Aorta (tissue), 5 donors: ENCODE results near the gene PMEL. TPM values are rescaled to one million over a fixed set of nuclear protein-coding genes. Genes with fewer than 3 reads are reported as not detected.

Source experiments
- ATAC-seq: fragments of 200-7000 bp; cut with Tn5 transposase; one replicate; pipeline ENCODE4 v1.9.1; 2022; ENCODE audit warnings: moderate library complexity; ENCODE audit not compliant: low FRiP score
- DNase-seq, 2 donors: peaks; one replicate each; pipeline ENCODE4 v3.0.0-alpha.2; 2020
- H3K27ac ChIP-seq, 2 donors: one replicate each; pipeline ENCODE4 v1.5.1; 2013; ENCODE audit warnings: low read length in 2 of 2, mild to moderate bottlenecking in 2 of 2, moderate library complexity in 2 of 2, control low read depth in 1 of 2, inconsistent platforms in 1 of 2, low read depth in 1 of 2
- H3K27me3 ChIP-seq, 2 donors: one replicate each; pipeline ENCODE4 v1.6.1; 2013; ENCODE audit warnings: control low read depth in 1 of 2, low read length in 1 of 2, mild to moderate bottlenecking in 1 of 2, moderate library complexity in 1 of 2; ENCODE audit not compliant: insufficient read depth in 2 of 2, control insufficient read depth in 1 of 2
- H3K36me3 ChIP-seq, 2 donors: one replicate each; pipeline ENCODE4 v1.6.1; 2013; ENCODE audit warnings: control low read depth in 1 of 2, low read length in 1 of 2, mild to moderate bottlenecking in 1 of 2; ENCODE audit not compliant: insufficient read depth in 2 of 2, control insufficient read depth in 1 of 2
- H3K4me1 ChIP-seq, 2 donors: one replicate each; pipeline ENCODE4 v1.6.1; 2013; ENCODE audit warnings: low read length in 2 of 2, control low read depth in 1 of 2, mild to moderate bottlenecking in 1 of 2, moderate library complexity in 1 of 2; ENCODE audit not compliant: insufficient read depth in 2 of 2, control insufficient read depth in 1 of 2
- H3K4me3 ChIP-seq, 2 donors: one replicate each; pipeline ENCODE4 v1.5.1; 2013; ENCODE audit warnings: low read length in 2 of 2, control low read depth in 1 of 2, mild to moderate bottlenecking in 1 of 2
- H3K9me3 ChIP-seq: one replicate; pipeline ENCODE4 v1.6.1; 2013; ENCODE audit warnings: mild to moderate bottlenecking, low read length; ENCODE audit not compliant: control insufficient read depth
- WGBS, 2 donors: extraction: QIAGEN DNeasy Blood & Tissue Kit; methylation state at CpG; one replicate each; pipeline ENCODE4 v1.1.7; 2013; 5-methylcytosine and 5-hydroxymethylcytosine counted together
- intact Hi-C, 2 donors: fragments of 100-400 bp; cut with DNase I; formaldehyde crosslinking; loops; one replicate each; pipeline versions ENCODE4 v1.14.2 to v1.15.0; 2022
- polyA plus RNA-seq, 2 donors: library from polyadenylated mRNA; stranded (reverse); fragments of 200-250 nt; gene quantifications; one replicate each; pipeline ENCODE4 v1.2.3, GENCODE V29; 2013
- total RNA-seq, 2 donors: library from RNA; stranded (reverse); fragmentation: NEBNext Ultra II Directional; extraction: Animal tissue kit (Norgen Biotek cat#: 25700); gene quantifications; one replicate each; pipeline ENCODE4 v1.2.1, GENCODE V29; 2021
- donor health status: healthy with polysubstance abuse.
- donor health status: Bipolar disorder and iron deficiency.
- donor health status: DM: no; HTN: no; CAD: no.
- donor health status: DM: no; HTN: no; CAD: no.
- donor health status: DM: yes; HTN: yes; CAD: no.

The PMEL gene
- total and polyA plus RNA-seq, 4 donors = 0.64 to 2.9 (median 1.5) TPM

- no peaks in the 10 kb centered on the region for H3K9me3 ChIP-seq
- H3K27me3 ChIP-seq = no peaks in the 10 kb centered on the region
- no peak for DNase-seq
- H3K27ac ChIP-seq = peak overlapping the region; percentile 33 to 67
- 38 to 39% methylated on average over 8 of the region's 8 CpGs for WGBS, 2 donors
- no peak for ATAC-seq
- H3K4me3 ChIP-seq = no peak overlapping the region
- H3K4me1 ChIP-seq = peaks cover 0 to 2% of the 10 kb centered on the region in 2 donors
- intact Hi-C loops = no loop called here
- peaks cover 0 to 3% of the 10 kb centered on the region in 2 donors for H3K36me3 ChIP-seq
These were observed 56.9 kb downstream of the PMEL start for GRCh38 chr12:55908726-55909512.

- WGBS, 2 donors = 42 to 55% methylated on average over 1 of the region's 1 CpG
- H3K27me3 ChIP-seq = no peaks in the 10 kb centered on the region
- no peak overlapping the region for H3K27ac ChIP-seq
- intact Hi-C loops = no loop called here
- peaks cover 0 to 5% of the 10 kb centered on the region in 2 donors for H3K36me3 ChIP-seq
- DNase-seq (no peak), ATAC-seq (no peak)
- peaks cover 0 to 2% of the 10 kb centered on the region in 2 donors for H3K4me1 ChIP-seq
- H3K9me3 ChIP-seq = no peaks in the 10 kb centered on the region
- H3K4me3 ChIP-seq = no peak overlapping the region
These were observed 59.8 kb downstream of the PMEL start for GRCh38 chr12:55906056-55906455.

Other genes starting within 250 kb of the PMEL start
- 100 to 1,000 TPM in 1 of 2 donors, 10 to 100 TPM in 1; 87.3 to 115 TPM for gene BLOC1S1, start 250.0 kb downstream of the PMEL start, total RNA-seq
- gene BLOC1S1, start 250.0 kb downstream of the PMEL start, polyA plus RNA-seq = 100 to 1,000 TPM; 248 to 351 TPM
- 10 to 100 TPM; 21.9 to 51.1 TPM for gene RDH5, start 245.6 kb downstream of the PMEL start, total RNA-seq
- gene RDH5, start 245.6 kb downstream of the PMEL start, polyA plus RNA-seq = 10 to 100 TPM; 16.7 to 49.4 TPM
- gene CD63, start 237.0 kb downstream of the PMEL start, total RNA-seq = 1,000 to 10,000 TPM; 1,107 to 1,135 TPM
- 1,000 to 10,000 TPM; 1,323 to 1,532 TPM for gene CD63, start 237.0 kb downstream of the PMEL start, polyA plus RNA-seq
- 1 to 10 TPM; 6.6 to 9.4 TPM for gene GDF11, start 222.9 kb downstream of the PMEL start, total RNA-seq
- gene GDF11, start 222.9 kb downstream of the PMEL start, polyA plus RNA-seq = 1 to 10 TPM; 3.0 to 4.2 TPM
- gene SARNP, start 148.3 kb downstream of the PMEL start, total RNA-seq = 10 to 100 TPM; 48.3 to 51.8 TPM
- gene SARNP, start 148.3 kb downstream of the PMEL start, polyA plus RNA-seq = 100 to 1,000 TPM in 1 of 2 donors, 10 to 100 TPM in 1; 88.9 to 123 TPM
- 10 to 100 TPM; 23.6 to 34.6 TPM for gene ORMDL2, start 148.0 kb downstream of the PMEL start, total RNA-seq
- gene ORMDL2, start 148.0 kb downstream of the PMEL start, polyA plus RNA-seq = 10 to 100 TPM; 32.5 to 37.4 TPM
- 10 to 100 TPM; 22.6 to 24.6 TPM for gene DNAJC14, start 136.5 kb downstream of the PMEL start, total RNA-seq
- gene DNAJC14, start 136.5 kb downstream of the PMEL start, polyA plus RNA-seq = 10 to 100 TPM; 11.9 to 12.3 TPM
- gene MMP19, start 123.1 kb downstream of the PMEL start, total RNA-seq = 100 to 1,000 TPM in 1 of 2 donors, 10 to 100 TPM in 1; 26.4 to 144 TPM
- 10 to 100 TPM in 1 of 2 donors, 1 to 10 TPM in 1; 8.9 to 94.4 TPM for gene MMP19, start 123.1 kb downstream of the PMEL start, polyA plus RNA-seq
- gene PYM1, start 38.1 kb downstream of the PMEL start, total RNA-seq = 10 to 100 TPM; 21.9 to 23.5 TPM
- 10 to 100 TPM; 28.9 to 40.2 TPM for gene PYM1, start 38.1 kb downstream of the PMEL start, polyA plus RNA-seq
- gene DGKA, start 34.9 kb downstream of the PMEL start, total RNA-seq = 10 to 100 TPM; 74.1 to 86.5 TPM
- 10 to 100 TPM; 41.4 to 85.6 TPM for gene DGKA, start 34.9 kb downstream of the PMEL start, polyA plus RNA-seq
- 10 to 100 TPM; 29.8 to 35.5 TPM for gene CDK2, start 788 bp upstream of the PMEL start, total RNA-seq
- gene CDK2, start 788 bp upstream of the PMEL start, polyA plus RNA-seq = 10 to 100 TPM; 27.9 to 36.5 TPM
- gene RAB5B, start 8.0 kb upstream of the PMEL start, total RNA-seq = 100 to 1,000 TPM; 115 to 126 TPM
- 10 to 100 TPM; 58.4 to 86.2 TPM for gene RAB5B, start 8.0 kb upstream of the PMEL start, polyA plus RNA-seq
- 10 to 100 TPM; 17.7 to 18.3 TPM for gene SUOX, start 31.2 kb upstream of the PMEL start, total RNA-seq
- gene SUOX, start 31.2 kb upstream of the PMEL start, polyA plus RNA-seq = 10 to 100 TPM in 1 of 2 donors, 1 to 10 TPM in 1; 6.4 to 17.6 TPM
- 10 to 100 TPM in 1 of 2 donors, 1 to 10 TPM in 1; 9.8 to 12.2 TPM for gene IKZF4, start 55.0 kb upstream of the PMEL start, total RNA-seq
- gene IKZF4, start 55.0 kb upstream of the PMEL start, polyA plus RNA-seq = 1 to 10 TPM; 1.8 to 5.3 TPM
- 10 to 100 TPM; 40.5 to 69.1 TPM for gene RPS26, start 75.9 kb upstream of the PMEL start, total RNA-seq
- 1,000 to 10,000 TPM in 1 of 2 donors, 100 to 1,000 TPM in 1; 973 to 1,454 TPM for gene RPS26, start 75.9 kb upstream of the PMEL start, polyA plus RNA-seq
- gene ERBB3, start 114.1 kb upstream of the PMEL start, total RNA-seq = 1 to 10 TPM; 3.2 to 5.1 TPM
- 1 to 10 TPM in 1 of 2 donors, under 1 TPM in 1; 0.23 to 9.6 TPM for gene ERBB3, start 114.1 kb upstream of the PMEL start, polyA plus RNA-seq
- gene PA2G4, start 138.5 kb upstream of the PMEL start, total RNA-seq = 10 to 100 TPM; 59.9 to 63.5 TPM
- gene PA2G4, start 138.5 kb upstream of the PMEL start, polyA plus RNA-seq = 10 to 100 TPM; 79.6 to 80.8 TPM
- gene RPL41, start 150.6 kb upstream of the PMEL start, total RNA-seq = 1,000 to 10,000 TPM; 2,225 to 2,370 TPM
- 1,000 to 10,000 TPM; 5,850 to 7,278 TPM for gene RPL41, start 150.6 kb upstream of the PMEL start, polyA plus RNA-seq
- 1 to 10 TPM; 8.9 to 9.6 TPM for gene ZC3H10, start 152.2 kb upstream of the PMEL start, total RNA-seq
- 1 to 10 TPM; 1.8 to 3.1 TPM for gene ZC3H10, start 152.2 kb upstream of the PMEL start, polyA plus RNA-seq
- 100 to 1,000 TPM; 103 to 106 TPM for gene ESYT1, start 162.2 kb upstream of the PMEL start, total RNA-seq
- 10 to 100 TPM; 27.0 to 54.6 TPM for gene ESYT1, start 162.2 kb upstream of the PMEL start, polyA plus RNA-seq
- gene MYL6B, start 186.5 kb upstream of the PMEL start, total RNA-seq = 10 to 100 TPM; 30.2 to 34.2 TPM
- 100 to 1,000 TPM in 1 of 2 donors, 10 to 100 TPM in 1; 66.6 to 101 TPM for gene MYL6B, start 186.5 kb upstream of the PMEL start, polyA plus RNA-seq
- 1,000 to 10,000 TPM; 1,811 to 3,292 TPM for gene MYL6, start 192.3 kb upstream of the PMEL start, total RNA-seq
- 1,000 to 10,000 TPM; 5,914 to 7,311 TPM for gene MYL6, start 192.3 kb upstream of the PMEL start, polyA plus RNA-seq
- gene SMARCC2, start 223.4 kb upstream of the PMEL start, total RNA-seq = 100 to 1,000 TPM; 118 to 140 TPM
- 10 to 100 TPM; 45.0 to 56.2 TPM for gene SMARCC2, start 223.4 kb upstream of the PMEL start, polyA plus RNA-seq